C4-2B (cell line): ENCODE data around the gene OR9A4.

Source experiments
- H3K27ac ChIP-seq: fragments of 450-650 bp; 2 replicates; pipeline ENCODE4 v1.5.1; 2017
- CTCF ChIP-seq: fragments of 450-650 bp; conservative IDR thresholded peaks from 2 replicates; pipeline ENCODE4 v1.5.1; 2017; ENCODE audit warnings: mild to moderate bottlenecking
- ZFX ChIP-seq: fragments of 450-650 bp; IDR thresholded peaks from 2 replicates; pipeline ENCODE4 v1.6.1; 2017

OR9A4 gene

GRCh38 chr7:141916099-141916498 is at the start of gene OR9A4:
Gene OR9A4 (plus strand): TSS chr7:141916399. CDS start chr7:141918876, 2,477 bp downstream.
- TF ChIP-seq CTCF (no peak), ZFX (no peak)
- no peak within 1 kb of the TSS for H3K27ac ChIP-seq

GRCh38 chr7:141866974-141867373 is 49.2 kb upstream of the OR9A4 start:
- H3K27ac ChIP-seq: no peak overlapping the region
- no peak for TF ChIP-seq ZFX
- no peak for TF ChIP-seq CTCF

- TF ChIP-seq CTCF (no peak), ZFX (no peak)
- no peak overlapping the region for H3K27ac ChIP-seq
These were observed 43.3 kb upstream of the OR9A4 start for GRCh38 chr7:141872931-141873330.

GRCh38 chr7:141874787-141875186 is 41.4 kb upstream of the OR9A4 start:
- TF ChIP-seq CTCF (no peak), ZFX (no peak)
- H3K27ac ChIP-seq: no peak overlapping the region

- TF ChIP-seq CTCF: no peak
- TF ChIP-seq ZFX: no peak
- H3K27ac ChIP-seq: no peak overlapping the region
These were observed 40.7 kb upstream of the OR9A4 start for GRCh38 chr7:141875453-141875852.

- TF ChIP-seq CTCF: no peak
- TF ChIP-seq ZFX: no peak
- no peak overlapping the region for H3K27ac ChIP-seq
These were observed 39.8 kb upstream of the OR9A4 start for GRCh38 chr7:141876371-141876770.

- no peak for TF ChIP-seq ZFX
- no peak for TF ChIP-seq CTCF
- no peak overlapping the region for H3K27ac ChIP-seq
These were observed 38.8 kb upstream of the OR9A4 start for GRCh38 chr7:141877365-141877764.
